Suprapubic skin (tissue), 4 donors: ENCODE measurements around the gene OR4B1. TPM values are rescaled to one million over a fixed set of nuclear protein-coding genes. Genes with fewer than 3 reads are reported as not detected.

Experiments used
- DNase-seq, 2 donors: peaks; one replicate each; pipeline ENCODE4 v3.0.0-alpha.2; 2019; ENCODE audit warnings: low spot score in 2 of 2
- H3K27ac ChIP-seq: fragments of 200-600 bp; sonication (generic); one replicate; pipeline ENCODE4 v1.5.1; 2019
- H3K27me3 ChIP-seq: fragments of 200-600 bp; sonication (generic); one replicate; pipeline ENCODE4 v1.5.1; 2019
- H3K36me3 ChIP-seq: fragments of 200-600 bp; sonication (generic); one replicate; pipeline ENCODE4 v1.5.1; 2019
- H3K4me1 ChIP-seq: fragments of 200-600 bp; sonication (generic); one replicate; pipeline ENCODE4 v1.5.1; 2019
- H3K4me3 ChIP-seq: fragments of 200-600 bp; sonication (generic); one replicate; pipeline ENCODE4 v1.5.1; 2019; ENCODE audit warnings: mild to moderate bottlenecking
- H3K9me3 ChIP-seq: fragments of 200-600 bp; sonication (generic); one replicate; pipeline ENCODE4 v1.5.1; 2019
- CTCF ChIP-seq, 2 donors: fragments of 200-600 bp in 1 of 2; fragments of 450-650 bp in 1 of 2; sonication (generic) in 1 of 2; IDR thresholded peaks; one replicate each; pipeline ENCODE4 v1.5.1; 2016 to 2019; ENCODE audit warnings: antibody characterized with exemption in 2 of 2, mild to moderate bottlenecking in 1 of 2, moderate library complexity in 1 of 2
- EP300 ChIP-seq: sonication (generic); formaldehyde crosslinking; IDR thresholded peaks from one replicate; pipeline ENCODE4 v1.6.1; 2017; ENCODE audit warnings: antibody characterized with exemption
- POLR2A ChIP-seq, 2 donors: fragments of 450-650 bp; IDR thresholded peaks; one replicate each; pipeline ENCODE4 v1.6.1; 2017; ENCODE audit warnings: antibody characterized with exemption in 2 of 2, mild to moderate bottlenecking in 2 of 2, moderate library complexity in 2 of 2
- POLR2AphosphoS5 ChIP-seq, 3 donors: sonication (generic); formaldehyde crosslinking; IDR thresholded peaks; one replicate each; pipeline ENCODE4 v1.6.1; 2017; ENCODE audit warnings: antibody characterized with exemption in 3 of 3
- WGBS: methylation state at CpG from one replicate; pipeline ENCODE4 v1.1.5; 2018; 5-methylcytosine and 5-hydroxymethylcytosine counted together
- total RNA-seq, 4 donors: library from RNA; depleted of rRNA; stranded (reverse); fragments of >200 nt; gene quantifications; one replicate each; pipeline ENCODE4 v1.1.0, GENCODE V29; 2016

The OR4B1 gene
- total RNA-seq, 4 donors from 2014 or later: not detected

- no peak for TF ChIP-seq POLR2A (IDR thresholded peaks at IDR 0.05)
- TF ChIP-seq POLR2AphosphoS5 (IDR thresholded peaks at IDR 0.05): no peak
- no peak for TF ChIP-seq EP300
- TF ChIP-seq CTCF (IDR thresholded peaks at IDR 0.05): no peak
- Histone ChIP-seq H3K9me3 (no peaks in the 10 kb centered on the region), H3K4me1 (peaks cover 5% of the 10 kb centered on the region), H3K4me3 (no peak overlapping the region), H3K36me3 (peaks cover 2% of the 10 kb centered on the region), H3K27me3 (no peaks in the 10 kb centered on the region), H3K27ac (no peak overlapping the region)
- no peak for DNase-seq
- 41% methylated on average over 6 of the region's 10 CpGs for WGBS
Observed at GRCh38 chr11:48170241-48171233, 46.1 kb upstream of the OR4B1 start.

- no peaks in the 10 kb centered on the region for H3K27me3 ChIP-seq
- no peak overlapping the region for H3K27ac ChIP-seq
- H3K4me1 ChIP-seq: peaks cover 5% of the 10 kb centered on the region
- TF ChIP-seq POLR2A (IDR thresholded peaks at IDR 0.05): no peak
- TF ChIP-seq CTCF (IDR thresholded peaks at IDR 0.05): peak; percentile 60 to 89
- TF ChIP-seq EP300: no peak
- no peak overlapping the region for H3K4me3 ChIP-seq
- no peaks in the 10 kb centered on the region for H3K9me3 ChIP-seq
- 39% methylated on average over 14 of the region's 14 CpGs for WGBS
- H3K36me3 ChIP-seq: no peaks in the 10 kb centered on the region
- DNase-seq: no peak
Observed at GRCh38 chr11:48172818-48173609, 43.6 kb upstream of the OR4B1 start.

- no peaks in the 10 kb centered on the region for H3K9me3 ChIP-seq
Observed at GRCh38 chr11:48177661-48178060, 38.9 kb upstream of the OR4B1 start.

GRCh38 chr11:48180627-48181026 lies 36.0 kb upstream of the OR4B1 start:
- Histone ChIP-seq H3K9me3 (no peaks in the 10 kb centered on the region), H3K36me3 (no peaks in the 10 kb centered on the region), H3K4me3 (no peak overlapping the region), H3K27ac (no peak overlapping the region), H3K27me3 (no peaks in the 10 kb centered on the region), H3K4me1 (no peaks in the 10 kb centered on the region)
- no peak for DNase-seq
- no peak for TF ChIP-seq EP300
- WGBS: 83% methylated on average over 6 of the region's 6 CpGs

More at GRCh38 chr11:48177661-48178060, 38.9 kb upstream of the OR4B1 start:
- WGBS: 77% methylated on average over 4 of the region's 4 CpGs
- Histone ChIP-seq H3K27me3 (no peaks in the 10 kb centered on the region), H3K36me3 (no peaks in the 10 kb centered on the region), H3K4me3 (no peak overlapping the region), H3K27ac (no peak overlapping the region), H3K4me1 (no peaks in the 10 kb centered on the region)
- no peak for DNase-seq
- TF ChIP-seq POLR2AphosphoS5 (IDR thresholded peaks at IDR 0.05): no peak
- TF ChIP-seq CTCF (IDR thresholded peaks at IDR 0.05): no peak
- TF ChIP-seq EP300: no peak
- no peak for TF ChIP-seq POLR2A (IDR thresholded peaks at IDR 0.05)

- Histone ChIP-seq H3K9me3 (no peaks in the 10 kb centered on the region), H3K36me3 (no peaks in the 10 kb centered on the region), H3K4me3 (no peak overlapping the region), H3K27me3 (no peaks in the 10 kb centered on the region), H3K27ac (no peak overlapping the region), H3K4me1 (no peaks in the 10 kb centered on the region)
- no peak for DNase-seq
- WGBS: 63% methylated on average over 4 of the region's 4 CpGs
- TF ChIP-seq POLR2AphosphoS5 (IDR thresholded peaks at IDR 0.05) (no peak), POLR2A (IDR thresholded peaks at IDR 0.05) (no peak)
Observed at GRCh38 chr11:48182860-48183526, 33.6 kb upstream of the OR4B1 start.
